ENCODE results near the gene MLLT1.
A peak's percentile ranks its signal among the peaks of the same experiment; 100 is the strongest.

MLLT1 gene

GRCh38 chr19:6229951-6230712 lies 49.6 kb downstream of the MLLT1 start:
- H3K4me3 Mint-ChIP-seq = no peak overlapping the region
- H3K36me3 Mint-ChIP-seq = peaks cover 15% of the 10 kb centered on the region
- ATAC-seq (ENCODE audit: low read depth) = no peak
- peaks cover 14% of the 10 kb centered on the region for H3K4me1 Mint-ChIP-seq
- DNase-seq (ENCODE audit: low spot score in 2 of 2) = no peak
- H3K27me3 Mint-ChIP-seq = no peaks in the 10 kb centered on the region
- no peak overlapping the region for H3K27ac Mint-ChIP-seq
- no peaks in the 10 kb centered on the region for H3K9me3 Mint-ChIP-seq

- no peak for ATAC-seq (ENCODE audit: low read depth)
- no peaks in the 10 kb centered on the region for H3K27me3 Mint-ChIP-seq
- H3K27ac Mint-ChIP-seq = no peak overlapping the region
- DNase-seq (ENCODE audit: low spot score in 2 of 2) = no peak
- no peak overlapping the region for H3K4me3 Mint-ChIP-seq
- H3K9me3 Mint-ChIP-seq = no peaks in the 10 kb centered on the region
- peaks cover 15% of the 10 kb centered on the region for H3K36me3 Mint-ChIP-seq
- peaks cover 9% of the 10 kb centered on the region for H3K4me1 Mint-ChIP-seq
Measured at GRCh38 chr19:6229216-6229913, 50.4 kb downstream of the MLLT1 start.

GRCh38 chr19:6228551-6229215 lies 51.1 kb downstream of the MLLT1 start:
- Mint-ChIP-seq H3K27ac (no peak overlapping the region), H3K36me3 (peaks cover 15% of the 10 kb centered on the region), H3K4me3 (no peak overlapping the region), H3K4me1 (peaks cover 9% of the 10 kb centered on the region), H3K27me3 (no peaks in the 10 kb centered on the region), H3K9me3 (no peaks in the 10 kb centered on the region)
- DNase-seq (ENCODE audit: low spot score in 2 of 2) = no peak
- no peak for ATAC-seq (ENCODE audit: low read depth)

GRCh38 chr19:6227936-6228325 lies 51.8 kb downstream of the MLLT1 start:
- Mint-ChIP-seq H3K4me1 (peaks cover 9% of the 10 kb centered on the region), H3K36me3 (peaks cover 15% of the 10 kb centered on the region)

GRCh38 chr19:6227156-6227935 lies 52.4 kb downstream of the MLLT1 start:
- no peaks in the 10 kb centered on the region for H3K27me3 Mint-ChIP-seq

More at GRCh38 chr19:6227936-6228325, 51.8 kb downstream of the MLLT1 start:
- H3K4me3 Mint-ChIP-seq = no peak overlapping the region
- H3K9me3 Mint-ChIP-seq = no peaks in the 10 kb centered on the region
- ATAC-seq (ENCODE audit: low read depth) (no peak), DNase-seq (ENCODE audit: low spot score in 2 of 2) (no peak)
- H3K27me3 Mint-ChIP-seq = no peaks in the 10 kb centered on the region
- H3K27ac Mint-ChIP-seq = no peak overlapping the region

GRCh38 chr19:6226444-6227155 lies 53.2 kb downstream of the MLLT1 start:
- Mint-ChIP-seq H3K27ac (peak overlapping the region; percentile 50), H3K36me3 (peaks cover 18% of the 10 kb centered on the region), H3K4me1 (peaks cover 9% of the 10 kb centered on the region), H3K9me3 (no peaks in the 10 kb centered on the region), H3K4me3 (no peak overlapping the region), H3K27me3 (no peaks in the 10 kb centered on the region)
- DNase-seq (ENCODE audit: low spot score in 2 of 2) = no peak
- no peak for ATAC-seq (ENCODE audit: low read depth)

More at GRCh38 chr19:6227156-6227935, 52.4 kb downstream of the MLLT1 start:
- DNase-seq (ENCODE audit: low spot score in 2 of 2) (no peak), ATAC-seq (ENCODE audit: low read depth) (no peak)
- Mint-ChIP-seq H3K9me3 (no peaks in the 10 kb centered on the region), H3K27ac (no peak overlapping the region), H3K4me1 (peaks cover 9% of the 10 kb centered on the region), H3K36me3 (peaks cover 18% of the 10 kb centered on the region), H3K4me3 (no peak overlapping the region)

GRCh38 chr19:6226012-6226411 lies 53.8 kb downstream of the MLLT1 start:
- Mint-ChIP-seq H3K36me3 (peaks cover 20% of the 10 kb centered on the region), H3K27ac (no peak overlapping the region), H3K9me3 (no peaks in the 10 kb centered on the region), H3K27me3 (no peaks in the 10 kb centered on the region), H3K4me1 (peaks cover 9% of the 10 kb centered on the region), H3K4me3 (no peak overlapping the region)
- ATAC-seq (ENCODE audit: low read depth) = no peak
- DNase-seq (ENCODE audit: low spot score in 2 of 2) = no peak

- Mint-ChIP-seq H3K4me1 (peaks cover 6% of the 10 kb centered on the region), H3K27me3 (no peaks in the 10 kb centered on the region), H3K9me3 (no peaks in the 10 kb centered on the region), H3K36me3 (peaks cover 16% of the 10 kb centered on the region), H3K4me3 (no peak overlapping the region), H3K27ac (no peak overlapping the region)
- no peak for ATAC-seq (ENCODE audit: low read depth)
- DNase-seq (ENCODE audit: low spot score in 2 of 2) = no peak
Measured at GRCh38 chr19:6225232-6225865, 54.4 kb downstream of the MLLT1 start.

- ATAC-seq (ENCODE audit: low read depth) (no peak), DNase-seq (ENCODE audit: low spot score in 2 of 2) (no peak)
- Mint-ChIP-seq H3K36me3 (peaks cover 13% of the 10 kb centered on the region), H3K27ac (no peak overlapping the region), H3K4me1 (peaks cover 2% of the 10 kb centered on the region), H3K4me3 (no peak overlapping the region), H3K27me3 (no peaks in the 10 kb centered on the region), H3K9me3 (no peaks in the 10 kb centered on the region)
Measured at GRCh38 chr19:6224308-6224675, 55.5 kb downstream of the MLLT1 start.

GRCh38 chr19:6223461-6224307 lies 56.1 kb downstream of the MLLT1 start:
- peaks cover 13% of the 10 kb centered on the region for H3K36me3 Mint-ChIP-seq

GRCh38 chr19:6222884-6223283 lies 56.9 kb downstream of the MLLT1 start:
- no peak for DNase-seq (ENCODE audit: low spot score in 2 of 2)
- Mint-ChIP-seq H3K36me3 (peaks cover 13% of the 10 kb centered on the region), H3K4me1 (peaks cover 6% of the 10 kb centered on the region), H3K4me3 (no peak overlapping the region), H3K27me3 (no peaks in the 10 kb centered on the region), H3K9me3 (no peaks in the 10 kb centered on the region), H3K27ac (no peak overlapping the region)
- ATAC-seq (ENCODE audit: low read depth) = no peak

More at GRCh38 chr19:6223461-6224307, 56.1 kb downstream of the MLLT1 start:
- no peaks in the 10 kb centered on the region for H3K27me3 Mint-ChIP-seq
- H3K27ac Mint-ChIP-seq = no peak overlapping the region
- no peak overlapping the region for H3K4me3 Mint-ChIP-seq
- ATAC-seq (ENCODE audit: low read depth) (no peak), DNase-seq (ENCODE audit: low spot score in 2 of 2) (no peak)
- H3K4me1 Mint-ChIP-seq = peaks cover 2% of the 10 kb centered on the region
- no peaks in the 10 kb centered on the region for H3K9me3 Mint-ChIP-seq
